H9 (cell line): ENCODE measurements around the gene COLQ. TPM values are rescaled to one million over a fixed set of nuclear protein-coding genes. Genes with fewer than 3 reads are reported as not detected.

Experiments used
- DNase-seq: peaks from one replicate; pipeline ENCODE4 v3.0.0-alpha.2; 2017
- H2AFZ ChIP-seq: one replicate; pipeline ENCODE4 v1.6.1; 2013; ENCODE audit warnings: mild to moderate bottlenecking, low read length, control low read depth, moderate library complexity
- H2AK5ac ChIP-seq: 2 replicates; pipeline ENCODE4 v1.6.1; 2013; ENCODE audit warnings: low read length, control low read depth, mixed read lengths; ENCODE audit not compliant: insufficient read length
- H2BK120ac ChIP-seq: one replicate; pipeline ENCODE4 v1.6.1; 2013; ENCODE audit warnings: low read depth, mild to moderate bottlenecking, low read length, control low read depth, inconsistent platforms; ENCODE audit not compliant: poor library complexity, severe bottlenecking
- H2BK12ac ChIP-seq: 2 replicates; pipeline ENCODE4 v1.6.1; 2013; ENCODE audit warnings: low read length, control low read depth, mixed read lengths, low read depth; ENCODE audit not compliant: insufficient read length
- H2BK15ac ChIP-seq: 2 replicates; pipeline ENCODE4 v1.6.1; 2013; ENCODE audit warnings: low read depth, low read length, control low read depth
- H2BK20ac ChIP-seq: one replicate; pipeline ENCODE4 v1.6.1; 2013; ENCODE audit warnings: low read depth, mild to moderate bottlenecking, low read length, control low read depth, inconsistent platforms; ENCODE audit not compliant: poor library complexity, severe bottlenecking
- H2BK5ac ChIP-seq: 2 replicates; pipeline ENCODE4 v1.6.1; 2013; ENCODE audit warnings: low read length, control low read depth, mixed read lengths; ENCODE audit not compliant: insufficient read length
- H3K14ac ChIP-seq: 2 replicates; pipeline ENCODE4 v1.6.1; 2013; ENCODE audit warnings: low read length, control low read depth; ENCODE audit not compliant: insufficient read depth
- H3K18ac ChIP-seq: 2 replicates; pipeline ENCODE4 v1.6.1; 2013; ENCODE audit warnings: low read depth, mild to moderate bottlenecking, mixed read lengths, low read length, control low read depth; ENCODE audit not compliant: insufficient read length
- H3K23ac ChIP-seq: 2 replicates; pipeline ENCODE4 v1.6.1; 2013; ENCODE audit warnings: low read length, control low read depth, mixed read lengths, low read depth; ENCODE audit not compliant: insufficient read length
- H3K23me2 ChIP-seq: 2 replicates; pipeline ENCODE4 v1.6.1; 2013; ENCODE audit warnings: low read depth, mild to moderate bottlenecking, mixed read lengths, low read length, control low read depth; ENCODE audit not compliant: insufficient read length, poor library complexity, severe bottlenecking
- H3K27ac ChIP-seq: 2 replicates; pipeline ENCODE4 v1.5.1; 2013; ENCODE audit warnings: low read length, control low read depth, mixed read lengths, low read depth; ENCODE audit not compliant: insufficient read length
- H3K27me3 ChIP-seq: 2 replicates; pipeline ENCODE4 v1.6.1; 2013; ENCODE audit warnings: low read length, control low read depth, inconsistent platforms; ENCODE audit not compliant: insufficient read depth
- H3K4ac ChIP-seq: 2 replicates; pipeline ENCODE4 v1.6.1; 2013; ENCODE audit warnings: low read depth, mild to moderate bottlenecking, control low read depth, inconsistent platforms, low read length, moderate library complexity
- H3K4me1 ChIP-seq: 2 replicates; pipeline ENCODE4 v1.6.1; 2013; ENCODE audit warnings: low read length, control low read depth, inconsistent platforms; ENCODE audit not compliant: insufficient read depth
- H3K4me2 ChIP-seq: 2 replicates; pipeline ENCODE4 v1.6.1; 2013; ENCODE audit warnings: low read length, control low read depth, mixed read lengths; ENCODE audit not compliant: insufficient read length, insufficient read depth
- H3K56ac ChIP-seq: 2 replicates; pipeline ENCODE4 v1.6.1; 2013; ENCODE audit warnings: low read depth, mild to moderate bottlenecking, mixed read lengths, low read length, control low read depth; ENCODE audit not compliant: insufficient read length
- H3K79me1 ChIP-seq: 2 replicates; pipeline ENCODE4 v1.6.1; 2013; ENCODE audit warnings: low read depth, mild to moderate bottlenecking, moderate library complexity, low read length, control low read depth, inconsistent platforms; ENCODE audit not compliant: insufficient read depth, poor library complexity, severe bottlenecking
- H3K79me2 ChIP-seq: 2 replicates; pipeline ENCODE4 v1.6.1; 2013; ENCODE audit warnings: low read length, control low read depth, inconsistent platforms; ENCODE audit not compliant: insufficient read depth
- H3K9ac ChIP-seq: 2 replicates; pipeline ENCODE4 v1.6.1; 2013; ENCODE audit warnings: low read length, control low read depth, mixed read lengths; ENCODE audit not compliant: insufficient read length; ENCODE audit errors: extremely low read depth
- H3K9me3 ChIP-seq: one replicate; pipeline ENCODE4 v1.6.1; 2013; ENCODE audit warnings: low read depth, low read length, inconsistent platforms; ENCODE audit not compliant: control insufficient read depth
- H3T11ph ChIP-seq: one replicate; pipeline ENCODE4 v1.6.1; 2013; ENCODE audit warnings: mild to moderate bottlenecking, low read length, control low read depth, inconsistent platforms
- H4K20me1 ChIP-seq: one replicate; pipeline ENCODE4 v1.6.1; 2013; ENCODE audit not compliant: control insufficient read depth, insufficient read length, insufficient read depth
- H4K5ac ChIP-seq: 2 replicates; pipeline ENCODE4 v1.6.1; 2013; ENCODE audit warnings: low read depth, mild to moderate bottlenecking, mixed read lengths, low read length, control low read depth; ENCODE audit not compliant: insufficient read length
- H4K8ac ChIP-seq: replicated peaks from 2 replicates; pipeline ENCODE4 v1.6.1; 2013; ENCODE audit warnings: low read length, control low read depth, mixed read lengths, low read depth; ENCODE audit not compliant: insufficient read length
- H4K91ac ChIP-seq: 2 replicates; pipeline ENCODE4 v1.6.1; 2013; ENCODE audit warnings: low read depth, mild to moderate bottlenecking, moderate library complexity, mixed read lengths, low read length, control low read depth; ENCODE audit not compliant: insufficient read length
- H3K27ac Mint-ChIP-seq, 3 experiments: 2 replicates in 2 of 3; 3 replicates in 1 of 3; pipeline ENCODE4 v1.8.0; 2020 to 2021; ENCODE audit warnings: mixed read lengths in 3 of 3, mild to moderate bottlenecking in 1 of 3, moderate library complexity in 1 of 3
- H3K27me3 Mint-ChIP-seq: 2 replicates; pipeline ENCODE4 v1.8.0; 2021; ENCODE audit warnings: low read depth, mild to moderate bottlenecking, moderate library complexity, mixed read lengths
- H3K36me3 Mint-ChIP-seq, 3 experiments: 2 replicates in 2 of 3; 3 replicates in 1 of 3; pipeline ENCODE4 v1.8.0; 2020 to 2021; ENCODE audit warnings: low read depth in 3 of 3, mixed read lengths in 3 of 3; ENCODE audit not compliant: insufficient read depth in 1 of 3
- H3K4me1 Mint-ChIP-seq, 2 experiments: 2 replicates each; pipeline ENCODE4 v1.8.0; 2020; ENCODE audit warnings: mixed read lengths in 2 of 2
- H3K4me3 Mint-ChIP-seq, 2 experiments: 2 replicates in 1 of 2; 3 replicates in 1 of 2; pipeline ENCODE4 v1.8.0; 2020 to 2021; ENCODE audit warnings: mild to moderate bottlenecking in 2 of 2, mixed read lengths in 2 of 2, moderate library complexity in 1 of 2
- H3K9me3 Mint-ChIP-seq, 2 experiments: 2 replicates in 1 of 2; 3 replicates in 1 of 2; pipeline ENCODE4 v1.8.0; 2020; ENCODE audit warnings: mild to moderate bottlenecking in 2 of 2, mixed read lengths in 2 of 2, moderate library complexity in 1 of 2
- WGBS: extraction: QIAGEN DNeasy Blood & Tissue Kit; methylation state at CpG from one replicate; pipeline ENCODE4 v1.1.7; 2013; ENCODE audit warnings: missing lambda C conversion rate, low lambda C conversion rate, mixed read lengths; ENCODE audit not compliant: insufficient read length; ENCODE audit errors: extremely low coverage; 5-methylcytosine and 5-hydroxymethylcytosine counted together
- total RNA-seq: library from RNA; stranded (reverse); gene quantifications from 2 replicates; pipeline ENCODE4 v1.2.1, GENCODE V29; 2021
- TF ChIP-seq, protein P1 (sequence below): fragments of 200-600 bp; sonication (generic); conservative IDR thresholded peaks from 3 replicates; pipeline ENCODE4 v1.8.0; 2021; ENCODE audit warnings: antibody characterized with exemption, mild to moderate bottlenecking

COLQ gene
- total RNA-seq, 1 experiment from 2014 or later: 0.61 TPM

DNA sequence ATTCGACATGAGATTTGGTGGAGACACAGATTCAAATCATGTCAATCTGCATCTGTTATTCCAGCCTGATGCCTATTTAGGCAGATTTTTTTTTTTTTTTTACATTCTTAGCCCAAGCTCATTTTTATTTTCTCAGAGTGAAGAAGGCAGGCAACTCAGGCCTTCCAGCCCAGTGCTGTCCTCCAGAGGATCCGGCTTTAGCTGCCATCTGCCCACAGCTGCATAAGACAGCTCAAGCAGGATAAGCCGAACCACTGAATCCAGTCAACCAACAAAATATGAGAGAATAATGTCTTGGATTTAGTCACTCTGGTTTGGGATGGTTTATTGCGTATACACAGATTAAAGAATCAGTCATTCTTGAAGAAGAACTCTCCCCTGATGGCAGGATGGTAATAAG, 19.9 kb upstream of the COLQ start:
- H4K5ac ChIP-seq: no peak overlapping the region
- no peak overlapping the region for H2AFZ ChIP-seq
- H3K9ac ChIP-seq: no peak overlapping the region
- H2BK12ac ChIP-seq: no peak overlapping the region
- DNase-seq: no peak
- H3K9me3 ChIP-seq: no peaks in the 10 kb centered on the region
- H3K27ac Mint-ChIP-seq: no peak overlapping the region; a peak in 1 of 7 replicates
- TF ChIP-seq, protein P1, sequence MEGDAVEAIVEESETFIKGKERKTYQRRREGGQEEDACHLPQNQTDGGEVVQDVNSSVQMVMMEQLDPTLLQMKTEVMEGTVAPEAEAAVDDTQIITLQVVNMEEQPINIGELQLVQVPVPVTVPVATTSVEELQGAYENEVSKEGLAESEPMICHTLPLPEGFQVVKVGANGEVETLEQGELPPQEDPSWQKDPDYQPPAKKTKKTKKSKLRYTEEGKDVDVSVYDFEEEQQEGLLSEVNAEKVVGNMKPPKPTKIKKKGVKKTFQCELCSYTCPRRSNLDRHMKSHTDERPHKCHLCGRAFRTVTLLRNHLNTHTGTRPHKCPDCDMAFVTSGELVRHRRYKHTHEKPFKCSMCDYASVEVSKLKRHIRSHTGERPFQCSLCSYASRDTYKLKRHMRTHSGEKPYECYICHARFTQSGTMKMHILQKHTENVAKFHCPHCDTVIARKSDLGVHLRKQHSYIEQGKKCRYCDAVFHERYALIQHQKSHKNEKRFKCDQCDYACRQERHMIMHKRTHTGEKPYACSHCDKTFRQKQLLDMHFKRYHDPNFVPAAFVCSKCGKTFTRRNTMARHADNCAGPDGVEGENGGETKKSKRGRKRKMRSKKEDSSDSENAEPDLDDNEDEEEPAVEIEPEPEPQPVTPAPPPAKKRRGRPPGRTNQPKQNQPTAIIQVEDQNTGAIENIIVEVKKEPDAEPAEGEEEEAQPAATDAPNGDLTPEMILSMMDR: no peak
- no peak overlapping the region for H3K56ac ChIP-seq
- no peak overlapping the region for H3K27ac ChIP-seq
- H3K27me3 ChIP-seq: no peaks in the 10 kb centered on the region
- H3K4me2 ChIP-seq: no peak overlapping the region
- H2BK20ac ChIP-seq: no peak overlapping the region
- H3K14ac ChIP-seq: no peak overlapping the region
- H2BK15ac ChIP-seq: no peak overlapping the region
- H3K4ac ChIP-seq: no peak overlapping the region
- no peak overlapping the region for H4K8ac ChIP-seq
- no peaks in the 10 kb centered on the region for H3K79me2 ChIP-seq
- no peak overlapping the region for H3K4me3 Mint-ChIP-seq
- no peaks in the 10 kb centered on the region for H4K20me1 ChIP-seq
- H3K36me3 Mint-ChIP-seq: no peaks in the 10 kb centered on the region
- no peaks in the 10 kb centered on the region for H3K23me2 ChIP-seq
- peaks cover 3% of the 10 kb centered on the region; the same call in 1 of the 2 replicates for H3K27me3 Mint-ChIP-seq
- H3K9me3 Mint-ChIP-seq: no peaks in the 10 kb centered on the region; a peak in 1 of 5 replicates
- H3K18ac ChIP-seq: no peak overlapping the region
- H3K23ac ChIP-seq: no peak overlapping the region
- H2BK5ac ChIP-seq: no peak overlapping the region
- no peaks in the 10 kb centered on the region for H3K4me1 ChIP-seq
- H3K4me1 Mint-ChIP-seq: no peaks in the 10 kb centered on the region
- H2BK120ac ChIP-seq: no peak overlapping the region
- H3T11ph ChIP-seq: no peak overlapping the region
- no peak overlapping the region for H4K91ac ChIP-seq
- H3K79me1 ChIP-seq: no peaks in the 10 kb centered on the region
- H2AK5ac ChIP-seq: no peak overlapping the region
- WGBS: no CpG with 5 or more reads among the region's 4 CpGs
